MCF 10A (cell line): ENCODE results near the gene TLE3. TPM values are rescaled to one million over a fixed set of nuclear protein-coding genes. Genes with fewer than 3 reads are reported as not detected.
A peak's percentile ranks its signal among the peaks of the same experiment; 100 is the strongest.

Source experiments
- BruUV-seq: library from RNA; stranded (reverse); fragments of 400-500 nt; replicated peaks from 2 replicates; lab custom pipeline; 2021; lab: Mats Ljungman, UMichigan
- CTCF ChIA-PET: fragments of 300-600 bp; sonication (Branson Sonifier 250); formaldehyde crosslinking; extraction: SDS; loops from one replicate; lab custom pipeline; 2021; ENCODE audit warnings: antibody characterized with exemption, inconsistent platforms; lab: Yijun Ruan, JAX
- POLR2A ChIA-PET: fragments of 300-600, 350-650 bp; sonication (Branson Sonifier 250); formaldehyde crosslinking; extraction: SDS; loops from one replicate; lab custom pipeline; 2020; ENCODE audit warnings: antibody characterized with exemption, inconsistent platforms; lab: Yijun Ruan, JAX
- DNase-seq: peaks from one replicate; pipeline ENCODE4 v3.0.0-alpha.2; 2018; ENCODE audit not compliant: unreplicated experiment
- H3K27ac Mint-ChIP-seq: one replicate; pipeline ENCODE4 v1.8.0; 2022; ENCODE audit warnings: mild to moderate bottlenecking, low read depth, mixed read lengths; ENCODE audit not compliant: unreplicated experiment
- H3K27me3 Mint-ChIP-seq: one replicate; pipeline ENCODE4 v1.8.0; 2022; ENCODE audit warnings: mixed read lengths; ENCODE audit not compliant: insufficient read depth, unreplicated experiment
- H3K36me3 Mint-ChIP-seq: one replicate; pipeline ENCODE4 v1.8.0; 2022; ENCODE audit warnings: mild to moderate bottlenecking, moderate library complexity, mixed read lengths; ENCODE audit not compliant: insufficient read depth, unreplicated experiment
- H3K4me1 Mint-ChIP-seq: one replicate; pipeline ENCODE4 v1.8.0; 2022; ENCODE audit warnings: mixed read lengths; ENCODE audit not compliant: insufficient read depth, unreplicated experiment
- H3K4me3 Mint-ChIP-seq: one replicate; pipeline ENCODE4 v1.8.0; 2022; ENCODE audit warnings: mild to moderate bottlenecking, moderate library complexity, mixed read lengths; ENCODE audit not compliant: unreplicated experiment
- H3K9me3 Mint-ChIP-seq: one replicate; pipeline ENCODE4 v1.8.0; 2022; ENCODE audit warnings: mixed read lengths; ENCODE audit not compliant: unreplicated experiment
- CTCF ChIP-seq: fragments of 200-600 bp; IDR thresholded peaks from one replicate; pipeline ENCODE4 v1.8.0; 2022; ENCODE audit warnings: antibody characterized with exemption, mild to moderate bottlenecking; ENCODE audit not compliant: unreplicated experiment
- intact Hi-C: fragments of 100-400 bp; cut with micrococcal nuclease; formaldehyde crosslinking; loops from 2 replicates; pipeline ENCODE4 v1.14.1; 2022
- total RNA-seq: library from RNA; stranded (reverse); gene quantifications from 2 replicates; pipeline ENCODE4 v1.2.3, GENCODE V29; 2022

The TLE3 gene
- total RNA-seq, 1 experiment from 2014 or later: 23.2 TPM

GRCh38 chr15:70100474-70101341 is 3.0 kb upstream of the TLE3 start:
- intact Hi-C loops: loop anchor here (1.0 kb wide), 1 partner anchor 11 kb away; no protein-coding TSS in a partner anchor
- H3K27ac Mint-ChIP-seq: no peak overlapping the region
- H3K4me3 Mint-ChIP-seq: peak overlapping the region; percentile 25
- H3K9me3 Mint-ChIP-seq: no peaks in the 10 kb centered on the region
- DNase-seq: peak; percentile 75
- TF ChIP-seq CTCF: no peak
- CTCF ChIA-PET: interaction anchor here (0.6 to 1.5 kb wide), 7 partner anchors 21 to 543 kb away, joined by 3 to 4 read pairs (median 3); no protein-coding TSS in a partner anchor
- H3K4me1 Mint-ChIP-seq: peaks cover 11% of the 10 kb centered on the region
- POLR2A ChIA-PET: interaction anchor here (0.6 to 4.6 kb wide), 8 partner anchors 9 to 1025 kb away, joined by 3 to 53 read pairs (median 3); no protein-coding TSS in a partner anchor
- BruUV-seq: no TSS peak
- no peaks in the 10 kb centered on the region for H3K27me3 Mint-ChIP-seq
- H3K36me3 Mint-ChIP-seq: no peaks in the 10 kb centered on the region

GRCh38 chr15:70099967-70100473 is 2.3 kb upstream of the TLE3 start:
- intact Hi-C loops: loop anchor here (1.0 to 10.0 kb wide), 4 partner anchors 78 to 407 kb away; no protein-coding TSS in a partner anchor
- Mint-ChIP-seq H3K4me3 (peak overlapping the region; percentile 95), H3K36me3 (peaks cover 2% of the 10 kb centered on the region), H3K27me3 (no peaks in the 10 kb centered on the region), H3K9me3 (no peaks in the 10 kb centered on the region), H3K4me1 (peaks cover 14% of the 10 kb centered on the region), H3K27ac (peak overlapping the region; percentile 100)
- POLR2A ChIA-PET: interaction anchor here (0.6 to 4.6 kb wide), 27 partner anchors 11 to 773 kb away, joined by 3 to 53 read pairs (median 3); partner anchors contain the start of gene RPLP1
- TF ChIP-seq CTCF: no peak
- DNase-seq: no peak
- CTCF ChIA-PET: interaction anchor here (0.7 to 1.2 kb wide), 3 partner anchors 21 to 635 kb away, joined by 3 to 4 read pairs (median 4); no protein-coding TSS in a partner anchor
- BruUV-seq: no TSS peak

GRCh38 chr15:70099167-70099966 is 1.6 kb upstream of the TLE3 start:
- no peaks in the 10 kb centered on the region for H3K27me3 Mint-ChIP-seq
- no peaks in the 10 kb centered on the region for H3K9me3 Mint-ChIP-seq
- no peak for TF ChIP-seq CTCF
- CTCF ChIA-PET: interaction anchor here (0.6 to 1.2 kb wide), 3 partner anchors 48 to 634 kb away, joined by 3 to 5 read pairs (median 4); no protein-coding TSS in a partner anchor
- peak overlapping the region; percentile 100 for H3K27ac Mint-ChIP-seq
- intact Hi-C loops: loop anchor here (1.0 to 10.0 kb wide), 4 partner anchors 77 to 408 kb away; no protein-coding TSS in a partner anchor
- BruUV-seq: TSS peak; percentile 29
- peaks cover 17% of the 10 kb centered on the region for H3K4me1 Mint-ChIP-seq
- peaks cover 7% of the 10 kb centered on the region for H3K36me3 Mint-ChIP-seq
- peak overlapping the region; percentile 95 for H3K4me3 Mint-ChIP-seq
- POLR2A ChIA-PET: interaction anchor here (0.6 to 4.6 kb wide), 30 partner anchors 11 to 774 kb away, joined by 3 to 53 read pairs (median 3); partner anchors contain the start of gene RPLP1
- peak; percentile 99 for DNase-seq
